DOHH2 (cell line): ENCODE results near the gene GCLC.

ENCODE experiments used
- H3F3A ChIP-seq: fragments of 200-600 bp; sonication (generic), shearing (Covaris generic); 2 replicates; pipeline ENCODE4 v1.6.0; 2016; ENCODE audit warnings: antibody characterized with exemption, mild to moderate bottlenecking; ENCODE audit not compliant: control insufficient read depth, insufficient read depth
- H3K27ac ChIP-seq: fragments of 200-600 bp; sonication (generic); 2 replicates; pipeline ENCODE4 v1.5.1; 2014; ENCODE audit warnings: low read depth, mild to moderate bottlenecking, low read length, moderate library complexity
- H3K27me3 ChIP-seq: fragments of 200-600 bp; sonication (generic); 2 replicates; pipeline ENCODE4 v1.6.1; 2014; ENCODE audit warnings: mild to moderate bottlenecking, low read length, mixed read lengths; ENCODE audit not compliant: control insufficient read depth
- H3K36me3 ChIP-seq: fragments of 200-600 bp; sonication (generic); 2 replicates; pipeline ENCODE4 v1.6.1; 2014; ENCODE audit warnings: mild to moderate bottlenecking, low read length, moderate library complexity, mixed read lengths; ENCODE audit not compliant: control insufficient read depth
- H3K4me1 ChIP-seq: fragments of 200-600 bp; sonication (generic); 2 replicates; pipeline ENCODE4 v1.6.1; 2014; ENCODE audit warnings: mild to moderate bottlenecking, low read length, mixed read lengths; ENCODE audit not compliant: control insufficient read depth
- H3K4me2 ChIP-seq: fragments of 200-600 bp; sonication (generic); 2 replicates; pipeline ENCODE4 v1.6.0; 2014; ENCODE audit warnings: mild to moderate bottlenecking, low read length, moderate library complexity
- H3K4me3 ChIP-seq: fragments of 200-600 bp; sonication (generic); 2 replicates; pipeline ENCODE4 v1.5.1; 2014; ENCODE audit warnings: mild to moderate bottlenecking, low read length, mixed read lengths
- H3K79me2 ChIP-seq: fragments of 200-600 bp; sonication (generic); 2 replicates; pipeline ENCODE4 v1.6.1; 2014; ENCODE audit warnings: mild to moderate bottlenecking, low read length, mixed read lengths; ENCODE audit not compliant: control insufficient read depth
- H3K9me2 ChIP-seq: fragments of 200-600 bp; sonication (generic); replicated peaks from 2 replicates; pipeline ENCODE4 v1.6.1; 2014; ENCODE audit warnings: mild to moderate bottlenecking, low read length, mixed read lengths; ENCODE audit not compliant: control insufficient read depth
- H3K9me3 ChIP-seq: fragments of 200-600 bp; sonication (generic); 2 replicates; pipeline ENCODE4 v1.6.1; 2014; ENCODE audit warnings: antibody characterized with exemption, low read length, mixed read lengths; ENCODE audit not compliant: control insufficient read depth, insufficient read depth
- H4K20me1 ChIP-seq: fragments of 200-600 bp; sonication (generic); 2 replicates; pipeline ENCODE4 v1.6.0; 2014; ENCODE audit warnings: low read depth, mild to moderate bottlenecking, antibody characterized with exemption, low read length, moderate library complexity; ENCODE audit not compliant: control insufficient read depth, insufficient read depth
- EZH2phosphoT487 ChIP-seq: fragments of 200-600 bp; sonication (generic); IDR thresholded peaks from 2 replicates; pipeline ENCODE4 v1.6.1; 2017; ENCODE audit warnings: borderline replicate concordance, mild to moderate bottlenecking, antibody characterized with exemption, low read length, moderate library complexity, mixed read lengths
- TF ChIP-seq, protein P1 (sequence below): fragments of 200-600 bp; sonication (generic); IDR thresholded peaks from one replicate; pipeline ENCODE4 v1.5.1; 2014; ENCODE audit warnings: antibody characterized with exemption, mild to moderate bottlenecking, low read depth, low read length; ENCODE audit not compliant: poor library complexity, severe bottlenecking

The GCLC gene

DNA sequence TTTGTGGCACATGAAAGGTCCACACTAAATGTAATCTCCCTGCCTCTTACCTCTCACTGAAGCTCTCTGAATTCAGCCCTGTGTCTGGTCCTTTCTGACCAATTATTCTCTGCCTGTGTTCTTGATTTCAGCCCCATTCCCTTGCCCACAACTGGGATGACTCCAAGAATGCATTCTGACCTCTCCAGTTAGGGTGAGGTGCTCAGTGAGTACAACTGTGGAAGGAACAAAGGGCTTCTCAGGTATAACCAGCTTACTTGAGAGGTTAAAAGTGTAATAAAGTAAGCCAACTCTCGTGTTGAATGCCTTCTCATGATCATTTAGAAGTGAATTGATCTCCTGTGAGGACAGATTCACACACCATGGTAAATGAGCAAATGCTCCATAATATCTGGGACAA, 88.1 kb downstream of the GCLC start:
- no peak for TF ChIP-seq EZH2phosphoT487
- TF ChIP-seq, protein P1, sequence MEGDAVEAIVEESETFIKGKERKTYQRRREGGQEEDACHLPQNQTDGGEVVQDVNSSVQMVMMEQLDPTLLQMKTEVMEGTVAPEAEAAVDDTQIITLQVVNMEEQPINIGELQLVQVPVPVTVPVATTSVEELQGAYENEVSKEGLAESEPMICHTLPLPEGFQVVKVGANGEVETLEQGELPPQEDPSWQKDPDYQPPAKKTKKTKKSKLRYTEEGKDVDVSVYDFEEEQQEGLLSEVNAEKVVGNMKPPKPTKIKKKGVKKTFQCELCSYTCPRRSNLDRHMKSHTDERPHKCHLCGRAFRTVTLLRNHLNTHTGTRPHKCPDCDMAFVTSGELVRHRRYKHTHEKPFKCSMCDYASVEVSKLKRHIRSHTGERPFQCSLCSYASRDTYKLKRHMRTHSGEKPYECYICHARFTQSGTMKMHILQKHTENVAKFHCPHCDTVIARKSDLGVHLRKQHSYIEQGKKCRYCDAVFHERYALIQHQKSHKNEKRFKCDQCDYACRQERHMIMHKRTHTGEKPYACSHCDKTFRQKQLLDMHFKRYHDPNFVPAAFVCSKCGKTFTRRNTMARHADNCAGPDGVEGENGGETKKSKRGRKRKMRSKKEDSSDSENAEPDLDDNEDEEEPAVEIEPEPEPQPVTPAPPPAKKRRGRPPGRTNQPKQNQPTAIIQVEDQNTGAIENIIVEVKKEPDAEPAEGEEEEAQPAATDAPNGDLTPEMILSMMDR = no peak
- no peaks in the 10 kb centered on the region for H3K36me3 ChIP-seq
- no peaks in the 10 kb centered on the region for H3K9me3 ChIP-seq
- H3K27me3 ChIP-seq = no peaks in the 10 kb centered on the region
- H3K4me1 ChIP-seq = peaks cover 27% of the 10 kb centered on the region
- no peaks in the 10 kb centered on the region for H4K20me1 ChIP-seq
- H3K4me2 ChIP-seq = no peak overlapping the region
- no peak overlapping the region for H3K4me3 ChIP-seq
- H3K9me2 ChIP-seq = no peaks in the 10 kb centered on the region
- peaks cover 3% of the 10 kb centered on the region; the same call in 1 of the 2 replicates for H3F3A ChIP-seq
- no peak overlapping the region for H3K27ac ChIP-seq
- H3K79me2 ChIP-seq = no peaks in the 10 kb centered on the region

DNA sequence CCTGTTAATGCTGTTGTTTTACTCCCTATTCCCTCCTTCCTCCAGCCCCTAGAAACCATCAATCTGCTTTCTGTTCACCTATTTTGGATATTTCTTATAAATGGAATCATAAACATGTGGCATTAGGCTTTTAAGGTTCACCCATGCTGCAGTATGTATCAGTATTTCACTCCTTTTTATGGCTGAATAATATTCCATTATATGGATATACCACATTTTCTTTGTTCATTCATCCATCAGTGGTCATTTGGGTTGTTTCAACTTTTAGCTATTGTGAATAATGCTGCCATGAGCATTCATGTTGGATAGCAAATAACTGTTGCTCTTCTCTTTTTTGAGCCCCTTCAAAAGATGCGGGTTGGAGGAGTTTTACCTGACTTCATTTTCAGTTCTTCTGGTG, 89.2 kb downstream of the GCLC start:
- H3K4me3 ChIP-seq = no peak overlapping the region
- no peaks in the 10 kb centered on the region for H3K36me3 ChIP-seq
- no peaks in the 10 kb centered on the region for H3K9me3 ChIP-seq
- no peaks in the 10 kb centered on the region for H3F3A ChIP-seq
- H3K4me1 ChIP-seq = peaks cover 16% of the 10 kb centered on the region
- H3K27ac ChIP-seq = no peak overlapping the region
- H4K20me1 ChIP-seq = no peaks in the 10 kb centered on the region
- H3K9me2 ChIP-seq = no peaks in the 10 kb centered on the region
- TF ChIP-seq, protein P1 = no peak
- no peak for TF ChIP-seq EZH2phosphoT487
- H3K4me2 ChIP-seq = no peak overlapping the region
- no peaks in the 10 kb centered on the region for H3K27me3 ChIP-seq
- H3K79me2 ChIP-seq = no peaks in the 10 kb centered on the region

- Histone ChIP-seq H3K79me2 (no peaks in the 10 kb centered on the region), H3K27me3 (peaks cover 6% of the 10 kb centered on the region), H3K27ac (no peak overlapping the region), H3K36me3 (no peaks in the 10 kb centered on the region), H3F3A (no peaks in the 10 kb centered on the region), H3K9me2 (no peaks in the 10 kb centered on the region), H3K4me1 (no peaks in the 10 kb centered on the region), H3K4me3 (no peak overlapping the region), H3K9me3 (no peaks in the 10 kb centered on the region), H4K20me1 (no peaks in the 10 kb centered on the region), H3K4me2 (no peak overlapping the region)
- TF ChIP-seq, protein P1 = no peak
- no peak for TF ChIP-seq EZH2phosphoT487
Measured at GRCh38 chr6:53451165-53451564, 93.7 kb downstream of the GCLC start.

- H3K4me1 ChIP-seq = no peaks in the 10 kb centered on the region
- no peak overlapping the region for H3K4me2 ChIP-seq
- no peaks in the 10 kb centered on the region for H3K36me3 ChIP-seq
- no peaks in the 10 kb centered on the region for H3K9me2 ChIP-seq
- H3F3A ChIP-seq = no peaks in the 10 kb centered on the region
- H3K9me3 ChIP-seq = no peaks in the 10 kb centered on the region
- TF ChIP-seq, protein P1 = no peak
- TF ChIP-seq EZH2phosphoT487 = no peak
- H3K79me2 ChIP-seq = no peaks in the 10 kb centered on the region
- H4K20me1 ChIP-seq = no peaks in the 10 kb centered on the region
- H3K27me3 ChIP-seq = peaks cover 6% of the 10 kb centered on the region
- no peak overlapping the region for H3K27ac ChIP-seq
- no peak overlapping the region for H3K4me3 ChIP-seq
Measured at GRCh38 chr6:53447865-53448264, 97.0 kb downstream of the GCLC start.
